ENCODE measurements around the gene HECTD4. TPM values are rescaled to one million over a fixed set of nuclear protein-coding genes. Genes with fewer than 3 reads are reported as not detected.

HECTD4 gene
- total and polyA plus RNA-seq, 2 experiments from 2014 or later, result 25.7 to 36.9 TPM

DNA sequence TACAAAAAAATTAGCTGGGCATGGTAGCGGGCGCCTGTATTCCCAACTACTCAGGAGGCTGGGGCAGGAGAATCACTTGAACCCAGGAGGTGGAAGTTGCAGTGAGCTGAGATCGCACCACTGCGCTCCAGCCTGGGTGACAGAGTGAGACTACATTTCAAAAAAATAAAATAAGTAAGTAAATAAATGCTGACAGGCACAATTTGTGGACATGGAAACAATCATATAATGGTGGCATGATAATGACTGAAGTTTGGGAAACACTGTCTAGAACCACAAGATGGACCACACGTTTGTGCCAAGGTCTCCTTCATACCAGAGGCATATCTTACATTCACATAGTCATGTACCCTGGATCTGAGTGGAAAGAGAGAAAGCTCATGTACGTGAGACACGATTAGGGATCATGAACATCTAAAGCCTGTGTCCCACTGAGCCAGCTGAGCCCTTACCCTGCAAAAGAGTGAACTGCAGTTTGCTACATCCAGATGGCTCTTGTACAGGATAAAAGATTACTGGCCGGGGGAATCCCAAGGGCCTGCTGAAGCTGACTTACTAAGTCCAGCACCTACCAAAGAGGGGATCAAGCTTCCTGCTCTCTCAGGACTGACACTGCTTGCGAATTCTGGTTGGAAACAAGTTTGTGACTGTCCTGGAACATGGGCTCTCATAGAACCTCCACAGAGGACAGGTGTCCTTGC, 194.0 kb downstream of the HECTD4 start:
- H3K4me3 Mint-ChIP-seq, result no peak overlapping the region
- TF ChIP-seq POLR2AphosphoS5 (IDR thresholded peaks at IDR 0.05; ENCODE audit: low read depth), result no peak
- TF ChIP-seq CREB1 (CRISPR knock-in tag; IDR thresholded peaks at IDR 0.05; ENCODE audit: low read depth), result no peak
- TF ChIP-seq, protein P1, sequence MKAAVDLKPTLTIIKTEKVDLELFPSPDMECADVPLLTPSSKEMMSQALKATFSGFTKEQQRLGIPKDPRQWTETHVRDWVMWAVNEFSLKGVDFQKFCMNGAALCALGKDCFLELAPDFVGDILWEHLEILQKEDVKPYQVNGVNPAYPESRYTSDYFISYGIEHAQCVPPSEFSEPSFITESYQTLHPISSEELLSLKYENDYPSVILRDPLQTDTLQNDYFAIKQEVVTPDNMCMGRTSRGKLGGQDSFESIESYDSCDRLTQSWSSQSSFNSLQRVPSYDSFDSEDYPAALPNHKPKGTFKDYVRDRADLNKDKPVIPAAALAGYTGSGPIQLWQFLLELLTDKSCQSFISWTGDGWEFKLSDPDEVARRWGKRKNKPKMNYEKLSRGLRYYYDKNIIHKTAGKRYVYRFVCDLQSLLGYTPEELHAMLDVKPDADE (IDR thresholded peaks at IDR 0.05), result no peak
- TF ChIP-seq, protein P2, sequence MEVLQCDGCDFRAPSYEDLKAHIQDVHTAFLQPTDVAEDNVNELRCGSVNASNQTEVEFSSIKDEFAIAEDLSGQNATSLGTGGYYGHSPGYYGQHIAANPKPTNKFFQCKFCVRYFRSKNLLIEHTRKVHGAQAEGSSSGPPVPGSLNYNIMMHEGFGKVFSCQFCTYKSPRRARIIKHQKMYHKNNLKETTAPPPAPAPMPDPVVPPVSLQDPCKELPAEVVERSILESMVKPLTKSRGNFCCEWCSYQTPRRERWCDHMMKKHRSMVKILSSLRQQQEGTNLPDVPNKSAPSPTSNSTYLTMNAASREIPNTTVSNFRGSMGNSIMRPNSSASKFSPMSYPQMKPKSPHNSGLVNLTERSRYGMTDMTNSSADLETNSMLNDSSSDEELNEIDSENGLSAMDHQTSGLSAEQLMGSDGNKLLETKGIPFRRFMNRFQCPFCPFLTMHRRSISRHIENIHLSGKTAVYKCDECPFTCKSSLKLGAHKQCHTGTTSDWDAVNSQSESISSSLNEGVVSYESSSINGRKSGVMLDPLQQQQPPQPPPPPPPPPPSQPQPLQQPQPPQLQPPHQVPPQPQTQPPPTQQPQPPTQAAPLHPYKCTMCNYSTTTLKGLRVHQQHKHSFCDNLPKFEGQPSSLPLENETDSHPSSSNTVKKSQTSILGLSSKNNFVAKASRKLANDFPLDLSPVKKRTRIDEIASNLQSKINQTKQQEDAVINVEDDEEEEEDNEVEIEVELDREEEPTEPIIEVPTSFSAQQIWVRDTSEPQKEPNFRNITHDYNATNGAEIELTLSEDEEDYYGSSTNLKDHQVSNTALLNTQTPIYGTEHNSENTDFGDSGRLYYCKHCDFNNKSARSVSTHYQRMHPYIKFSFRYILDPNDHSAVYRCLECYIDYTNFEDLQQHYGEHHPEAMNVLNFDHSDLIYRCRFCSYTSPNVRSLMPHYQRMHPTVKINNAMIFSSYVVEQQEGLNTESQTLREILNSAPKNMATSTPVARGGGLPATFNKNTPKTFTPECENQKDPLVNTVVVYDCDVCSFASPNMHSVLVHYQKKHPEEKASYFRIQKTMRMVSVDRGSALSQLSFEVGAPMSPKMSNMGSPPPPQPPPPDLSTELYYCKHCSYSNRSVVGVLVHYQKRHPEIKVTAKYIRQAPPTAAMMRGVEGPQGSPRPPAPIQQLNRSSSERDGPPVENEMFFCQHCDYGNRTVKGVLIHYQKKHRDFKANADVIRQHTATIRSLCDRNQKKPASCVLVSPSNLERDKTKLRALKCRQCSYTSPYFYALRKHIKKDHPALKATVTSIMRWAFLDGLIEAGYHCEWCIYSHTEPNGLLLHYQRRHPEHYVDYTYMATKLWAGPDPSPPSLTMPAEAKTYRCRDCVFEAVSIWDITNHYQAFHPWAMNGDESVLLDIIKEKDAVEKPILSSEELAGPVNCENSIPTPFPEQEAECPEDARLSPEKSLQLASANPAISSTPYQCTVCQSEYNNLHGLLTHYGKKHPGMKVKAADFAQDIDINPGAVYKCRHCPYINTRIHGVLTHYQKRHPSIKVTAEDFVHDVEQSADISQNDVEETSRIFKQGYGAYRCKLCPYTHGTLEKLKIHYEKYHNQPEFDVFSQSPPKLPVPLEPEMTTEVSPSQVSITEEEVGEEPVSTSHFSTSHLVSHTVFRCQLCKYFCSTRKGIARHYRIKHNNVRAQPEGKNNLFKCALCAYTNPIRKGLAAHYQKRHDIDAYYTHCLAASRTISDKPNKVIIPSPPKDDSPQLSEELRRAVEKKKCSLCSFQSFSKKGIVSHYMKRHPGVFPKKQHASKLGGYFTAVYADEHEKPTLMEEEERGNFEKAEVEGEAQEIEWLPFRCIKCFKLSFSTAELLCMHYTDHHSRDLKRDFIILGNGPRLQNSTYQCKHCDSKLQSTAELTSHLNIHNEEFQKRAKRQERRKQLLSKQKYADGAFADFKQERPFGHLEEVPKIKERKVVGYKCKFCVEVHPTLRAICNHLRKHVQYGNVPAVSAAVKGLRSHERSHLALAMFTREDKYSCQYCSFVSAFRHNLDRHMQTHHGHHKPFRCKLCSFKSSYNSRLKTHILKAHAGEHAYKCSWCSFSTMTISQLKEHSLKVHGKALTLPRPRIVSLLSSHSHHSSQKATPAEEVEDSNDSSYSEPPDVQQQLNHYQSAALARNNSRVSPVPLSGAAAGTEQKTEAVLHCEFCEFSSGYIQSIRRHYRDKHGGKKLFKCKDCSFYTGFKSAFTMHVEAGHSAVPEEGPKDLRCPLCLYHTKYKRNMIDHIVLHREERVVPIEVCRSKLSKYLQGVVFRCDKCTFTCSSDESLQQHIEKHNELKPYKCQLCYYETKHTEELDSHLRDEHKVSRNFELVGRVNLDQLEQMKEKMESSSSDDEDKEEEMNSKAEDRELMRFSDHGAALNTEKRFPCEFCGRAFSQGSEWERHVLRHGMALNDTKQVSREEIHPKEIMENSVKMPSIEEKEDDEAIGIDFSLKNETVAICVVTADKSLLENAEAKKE (CRISPR knock-in tag; IDR thresholded peaks at IDR 0.05), result no peak
- DNase-seq (ENCODE audit: low spot score) (no peak), ATAC-seq (no peak)
- no peak overlapping the region for H3K27ac Mint-ChIP-seq
- Histone ChIP-seq H3K9me2 (ENCODE audit: insufficient read depth) (no peaks in the 10 kb centered on the region), H3K36me3 (ENCODE audit: insufficient read depth) (peaks cover 7% of the 10 kb centered on the region; the same call in 1 of the 2 replicates), H3K27me3 (ENCODE audit: insufficient read depth) (no peaks in the 10 kb centered on the region), H3K4me1 (ENCODE audit: insufficient read depth) (peaks cover 6% of the 10 kb centered on the region), H4K20me1 (replicated peaks; ENCODE audit: insufficient read depth) (0 out of 2 replicates have a peak, but pooled peaks cover 4% of the 10 kb centered on the region), H2AFZ (no peak overlapping the region), H3K4me2 (no peak overlapping the region), H3K27ac (ENCODE audit: low read depth) (no peak overlapping the region), H3K4me3 (no peak overlapping the region), H3K79me2 (replicated peaks; ENCODE audit: insufficient read depth) (no peaks in the 10 kb centered on the region), H3F3A (replicated peaks; ENCODE audit: low read depth) (no peaks in the 10 kb centered on the region)
- peaks cover 36% of the 10 kb centered on the region for H3K36me3 Mint-ChIP-seq (ENCODE audit: low read depth)
- H3K9me3 Mint-ChIP-seq, result no peaks in the 10 kb centered on the region
- H3K27me3 Mint-ChIP-seq (ENCODE audit: insufficient read depth, low read depth, poor library complexity), result peaks cover 2% of the 10 kb centered on the region
- peaks cover 13% of the 10 kb centered on the region for H3K4me1 Mint-ChIP-seq

Data from GM23338 (cell line).